ENCODE data around the gene ALPP. TPM values are rescaled to one million over a fixed set of nuclear protein-coding genes. Genes with fewer than 3 reads are reported as not detected.

The ALPP gene
- total RNA-seq, 2 donors from 2014 or later: not detected

DNA sequence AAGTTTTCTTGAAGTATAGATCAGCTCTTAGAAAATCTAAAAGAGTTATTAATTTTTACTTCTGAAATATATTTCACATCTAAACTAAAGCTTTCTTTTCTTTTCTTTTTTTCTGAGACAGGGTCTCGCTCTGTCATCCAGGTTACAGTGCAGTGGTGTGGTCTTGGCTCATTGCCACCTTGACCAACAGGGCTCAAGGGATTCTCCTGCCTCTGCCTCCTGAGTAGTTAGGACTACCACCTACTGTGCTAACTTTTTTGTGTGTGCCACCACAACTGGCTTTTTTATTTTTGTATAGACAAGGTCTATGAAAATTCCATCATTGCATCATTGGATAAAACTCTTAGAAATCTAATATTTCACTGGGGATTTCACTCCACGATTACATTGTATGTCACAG is 18.1 kb downstream of the ALPP start:
- TF ChIP-seq, protein P1, sequence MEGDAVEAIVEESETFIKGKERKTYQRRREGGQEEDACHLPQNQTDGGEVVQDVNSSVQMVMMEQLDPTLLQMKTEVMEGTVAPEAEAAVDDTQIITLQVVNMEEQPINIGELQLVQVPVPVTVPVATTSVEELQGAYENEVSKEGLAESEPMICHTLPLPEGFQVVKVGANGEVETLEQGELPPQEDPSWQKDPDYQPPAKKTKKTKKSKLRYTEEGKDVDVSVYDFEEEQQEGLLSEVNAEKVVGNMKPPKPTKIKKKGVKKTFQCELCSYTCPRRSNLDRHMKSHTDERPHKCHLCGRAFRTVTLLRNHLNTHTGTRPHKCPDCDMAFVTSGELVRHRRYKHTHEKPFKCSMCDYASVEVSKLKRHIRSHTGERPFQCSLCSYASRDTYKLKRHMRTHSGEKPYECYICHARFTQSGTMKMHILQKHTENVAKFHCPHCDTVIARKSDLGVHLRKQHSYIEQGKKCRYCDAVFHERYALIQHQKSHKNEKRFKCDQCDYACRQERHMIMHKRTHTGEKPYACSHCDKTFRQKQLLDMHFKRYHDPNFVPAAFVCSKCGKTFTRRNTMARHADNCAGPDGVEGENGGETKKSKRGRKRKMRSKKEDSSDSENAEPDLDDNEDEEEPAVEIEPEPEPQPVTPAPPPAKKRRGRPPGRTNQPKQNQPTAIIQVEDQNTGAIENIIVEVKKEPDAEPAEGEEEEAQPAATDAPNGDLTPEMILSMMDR (conservative IDR thresholded peaks at IDR 0.05): no peak
- Mint-ChIP-seq H3K36me3 (ENCODE audit: low read depth) (no peaks in the 10 kb centered on the region), H3K9me3 (no peaks in the 10 kb centered on the region), H3K27me3 (ENCODE audit: insufficient read depth) (peaks cover 21% of the 10 kb centered on the region), H3K4me3 (no peak overlapping the region), H3K27ac (no peak overlapping the region), H3K4me1 (no peaks in the 10 kb centered on the region)
- no peaks in the 10 kb centered on the region for H3K9me3 ChIP-seq (ENCODE audit: control insufficient read depth, low read length)
- H3K27ac ChIP-seq (ENCODE audit: low read depth, low read length): no peak overlapping the region
- H3K4me3 ChIP-seq (ENCODE audit: low read length): no peak overlapping the region
- H3K36me3 ChIP-seq (ENCODE audit: control insufficient read depth, insufficient read depth, low read length): no peaks in the 10 kb centered on the region
- DNase-seq: no peak
- no peak overlapping the region for H3K9ac ChIP-seq (ENCODE audit: extremely low read depth, low read length, poor library complexity, severe bottlenecking)
- no peaks in the 10 kb centered on the region for H3K4me1 ChIP-seq (ENCODE audit: control insufficient read depth, insufficient read depth, low read length)
- peaks cover 9% of the 10 kb centered on the region for H3K27me3 ChIP-seq (ENCODE audit: control insufficient read depth, insufficient read depth, low read length, poor library complexity, severe bottlenecking)
- WGBS, 2 experiments (ENCODE audit: insufficient coverage in 1 of 2, insufficient read length in 1 of 2): 77 to 96% methylated on average over 1 to 2 of the region's 2 CpGs

DNA sequence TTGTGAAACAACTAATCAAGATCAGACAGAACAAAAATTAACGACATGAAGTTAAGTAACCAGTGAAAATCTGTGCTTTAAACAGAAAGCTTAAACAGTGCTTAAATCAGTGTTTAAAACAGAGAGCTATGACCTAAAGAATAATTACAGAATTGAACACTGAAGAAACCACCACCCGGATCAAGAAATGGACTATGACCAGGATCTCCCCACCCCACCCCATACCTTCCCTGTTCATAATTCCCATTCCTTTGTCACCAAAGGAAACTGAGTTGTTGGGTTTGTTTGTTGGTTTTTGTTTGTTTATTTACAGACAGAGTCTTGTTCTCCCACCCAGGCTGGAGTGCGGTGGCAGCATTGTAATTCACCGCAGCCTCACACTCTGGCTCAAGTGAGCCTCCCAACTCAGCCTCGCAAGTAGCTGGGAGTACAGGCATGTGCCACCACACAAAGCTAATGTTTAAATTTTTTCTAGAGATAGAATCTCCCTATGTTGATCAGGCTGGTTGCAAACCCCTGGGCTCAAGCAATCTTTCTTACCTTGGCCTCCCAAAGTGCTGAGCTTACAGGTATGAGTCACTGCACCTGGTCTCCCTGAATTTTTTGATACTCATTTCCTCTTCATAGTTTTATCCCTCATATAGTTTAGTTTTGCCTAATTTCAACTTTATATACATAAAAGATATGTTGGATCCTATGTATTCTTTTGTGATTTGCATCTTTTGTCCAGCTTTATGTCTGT is 19.9 kb downstream of the ALPP start:
- H3K27me3 ChIP-seq (ENCODE audit: control insufficient read depth, insufficient read depth, low read length, poor library complexity, severe bottlenecking): peaks cover 17% of the 10 kb centered on the region
- Mint-ChIP-seq H3K9me3 (no peaks in the 10 kb centered on the region), H3K27ac (no peak overlapping the region), H3K36me3 (ENCODE audit: low read depth) (no peaks in the 10 kb centered on the region), H3K27me3 (ENCODE audit: insufficient read depth) (peaks cover 23% of the 10 kb centered on the region), H3K4me1 (no peaks in the 10 kb centered on the region), H3K4me3 (no peak overlapping the region)
- H3K4me1 ChIP-seq (ENCODE audit: control insufficient read depth, insufficient read depth, low read length): no peaks in the 10 kb centered on the region
- 92 to 93% methylated on average over 4 to 5 of the region's 5 CpGs for WGBS, 2 experiments (ENCODE audit: insufficient coverage in 1 of 2, insufficient read length in 1 of 2)
- no peaks in the 10 kb centered on the region for H3K36me3 ChIP-seq (ENCODE audit: control insufficient read depth, insufficient read depth, low read length)
- no peak overlapping the region for H3K9ac ChIP-seq (ENCODE audit: extremely low read depth, low read length, poor library complexity, severe bottlenecking)
- no peak overlapping the region for H3K4me3 ChIP-seq (ENCODE audit: low read length)
- TF ChIP-seq, protein P1 (conservative IDR thresholded peaks at IDR 0.05): no peak
- DNase-seq: no peak
- no peak overlapping the region for H3K27ac ChIP-seq (ENCODE audit: low read depth, low read length)
- no peaks in the 10 kb centered on the region for H3K9me3 ChIP-seq (ENCODE audit: control insufficient read depth, low read length)

- H3K9me3 Mint-ChIP-seq: no peaks in the 10 kb centered on the region
- no peak overlapping the region for H3K9ac ChIP-seq (ENCODE audit: extremely low read depth, low read length, poor library complexity, severe bottlenecking)
- no peak overlapping the region for H3K27ac Mint-ChIP-seq
- DNase-seq: no peak
- no peaks in the 10 kb centered on the region for H3K9me3 ChIP-seq (ENCODE audit: control insufficient read depth, low read length)
- no peaks in the 10 kb centered on the region for H3K36me3 ChIP-seq (ENCODE audit: control insufficient read depth, insufficient read depth, low read length)
- H3K27me3 ChIP-seq (ENCODE audit: control insufficient read depth, insufficient read depth, low read length, poor library complexity, severe bottlenecking): peaks cover 17% of the 10 kb centered on the region
- H3K27ac ChIP-seq (ENCODE audit: low read depth, low read length): no peak overlapping the region
- H3K4me3 ChIP-seq (ENCODE audit: low read length): no peak overlapping the region
- H3K4me3 Mint-ChIP-seq: no peak overlapping the region
- TF ChIP-seq, protein P1 (conservative IDR thresholded peaks at IDR 0.05): no peak
- peaks cover 23% of the 10 kb centered on the region for H3K27me3 Mint-ChIP-seq (ENCODE audit: insufficient read depth)
- no peaks in the 10 kb centered on the region for H3K36me3 Mint-ChIP-seq (ENCODE audit: low read depth)
- no peaks in the 10 kb centered on the region for H3K4me1 ChIP-seq (ENCODE audit: control insufficient read depth, insufficient read depth, low read length)
- H3K4me1 Mint-ChIP-seq: peaks cover 10% of the 10 kb centered on the region
- 90 to 92% methylated on average over 8 of the region's 9 CpGs for WGBS, 2 experiments (ENCODE audit: insufficient coverage in 1 of 2, insufficient read length in 1 of 2)
Observed at GRCh38 chr2:232400256-232401015, 21.9 kb downstream of the ALPP start.

Measured in endodermal cell (in vitro differentiated cells).